Endothelial cell of umbilical vein (primary cell): ENCODE results near the gene DPP7. TPM values are rescaled to one million over a fixed set of nuclear protein-coding genes. Genes with fewer than 3 reads are reported as not detected.

Experiments
- BruUV-seq: library from RNA; stranded (reverse); fragments of 400-500 nt; replicated peaks from 2 replicates; lab custom pipeline; 2021; lab: Mats Ljungman, UMichigan
- CTCF ChIA-PET: fragments of 300-600, 350-600 bp; sonication (Branson Sonifier 250); formaldehyde crosslinking; loops from one replicate; lab custom pipeline; 2021; ENCODE audit warnings: antibody characterized with exemption, inconsistent platforms; lab: Charles Lee
- POLR2A ChIA-PET: fragments of 300-600, 350-600 bp; sonication (Branson Sonifier 250); formaldehyde crosslinking; loops from one replicate; lab custom pipeline; 2021; ENCODE audit warnings: antibody characterized with exemption, inconsistent platforms; lab: Charles Lee
- DNase-seq: peaks from one replicate; pipeline ENCODE4 v3.0.0-alpha.2; 2011; ENCODE audit warnings: low read depth, low spot score
- FAIRE-seq: peaks from 2 replicates; lab custom pipeline; 2011; peaks lifted over from hg19 to GRCh38; lab: Jason Lieb, UNC
- H2AFZ ChIP-seq: 2 replicates; pipeline ENCODE4 v1.6.0; 2012; ENCODE audit warnings: low read depth, low read length, control low read depth, inconsistent platforms
- H3K27ac ChIP-seq: 2 replicates; pipeline ENCODE4 v1.5.1; 2011; ENCODE audit warnings: low read depth, mild to moderate bottlenecking, control low read depth, low read length, moderate library complexity; ENCODE audit not compliant: insufficient read depth
- H3K27me3 ChIP-seq, 2 experiments: 2 replicates each; pipeline versions ENCODE4 v1.6.0 to v1.6.1; 2011; ENCODE audit warnings: low read length in 2 of 2, mixed read lengths in 1 of 2; ENCODE audit not compliant: control insufficient read depth in 2 of 2, insufficient read depth in 2 of 2
- H3K36me3 ChIP-seq, 2 experiments: 2 replicates in 1 of 2; 3 replicates in 1 of 2; pipeline ENCODE4 v1.5.1; 2011; ENCODE audit warnings: low read length in 2 of 2, mild to moderate bottlenecking in 1 of 2, moderate library complexity in 1 of 2; ENCODE audit not compliant: control insufficient read depth in 2 of 2, insufficient read depth in 2 of 2; ENCODE audit errors: extremely low read depth in 1 of 2
- H3K4me1 ChIP-seq: 3 replicates; pipeline ENCODE4 v1.5.1; 2011; ENCODE audit warnings: mild to moderate bottlenecking, low read length; ENCODE audit not compliant: control insufficient read depth, insufficient read depth; ENCODE audit errors: extremely low read depth
- H3K4me2 ChIP-seq: 2 replicates; pipeline ENCODE4 v1.6.1; 2011; ENCODE audit warnings: low read length, control low read depth, mixed read lengths; ENCODE audit not compliant: insufficient read depth
- H3K4me3 ChIP-seq, 3 experiments: fragments of 200-600 bp in 1 of 3; sonication (generic), shearing (Covaris generic) in 1 of 3; replicated peaks in 1 of 3; 2 replicates each; pipeline ENCODE4 v1.5.1; 2011 to 2016; ENCODE audit warnings: control low read depth in 3 of 3, low read length in 3 of 3, mild to moderate bottlenecking in 2 of 3, inconsistent platforms in 1 of 3, low read depth in 1 of 3, moderate library complexity in 1 of 3; ENCODE audit not compliant: insufficient read depth in 1 of 3
- H3K79me2 ChIP-seq: 2 replicates; pipeline ENCODE4 v1.6.0; 2012; ENCODE audit warnings: low read length, inconsistent platforms; ENCODE audit not compliant: control insufficient read depth, insufficient read depth
- H3K9ac ChIP-seq: replicated peaks from 2 replicates; pipeline ENCODE3; 2011; ENCODE audit warnings: low read length, control low read depth; ENCODE audit not compliant: insufficient read depth; ENCODE audit errors: extremely low read depth
- H3K9me1 ChIP-seq: replicated peaks from 3 replicates; pipeline ENCODE4 v1.6.0; 2011; ENCODE audit warnings: mild to moderate bottlenecking, low read length; ENCODE audit not compliant: control insufficient read depth, insufficient read depth; ENCODE audit errors: extremely low read depth
- H3K9me3 ChIP-seq: replicated peaks from 2 replicates; pipeline ENCODE4 v1.5.1; 2012; ENCODE audit warnings: low read length, inconsistent platforms; ENCODE audit not compliant: control insufficient read depth, insufficient read depth
- H4K20me1 ChIP-seq: replicated peaks from 2 replicates; pipeline ENCODE3; 2011; ENCODE audit warnings: mild to moderate bottlenecking, low read length; ENCODE audit not compliant: control insufficient read depth, insufficient read depth; ENCODE audit errors: extremely low read depth
- EZH2 ChIP-seq: IDR thresholded peaks from 2 replicates; pipeline ENCODE4 v1.6.1; 2012; ENCODE audit warnings: borderline replicate concordance, low read depth, mild to moderate bottlenecking, moderate library complexity, low read length, inconsistent platforms; ENCODE audit not compliant: severe bottlenecking
- FOS ChIP-seq: IDR thresholded peaks from 2 replicates; pipeline ENCODE4 v1.6.1; 2011; ENCODE audit warnings: mild to moderate bottlenecking, low read length, moderate library complexity, borderline replicate concordance; ENCODE audit not compliant: insufficient read depth
- GATA2 ChIP-seq: IDR thresholded peaks from 2 replicates; pipeline ENCODE4 v1.7.0; 2011; ENCODE audit warnings: low read depth, mild to moderate bottlenecking, moderate library complexity, mixed read lengths, low read length; ENCODE audit not compliant: insufficient read length, insufficient read depth
- JUN ChIP-seq: IDR thresholded peaks from 2 replicates; pipeline ENCODE4 v1.6.1; 2011; ENCODE audit warnings: borderline replicate concordance, low read depth; ENCODE audit not compliant: insufficient read length, insufficient read depth
- MYC ChIP-seq: IDR thresholded peaks from one replicate; pipeline ENCODE4 v1.6.1; 2011; ENCODE audit warnings: mild to moderate bottlenecking, low read depth, low read length
- POLR2A ChIP-seq: IDR thresholded peaks from 2 replicates; pipeline ENCODE4 v1.6.1; 2012; ENCODE audit warnings: low read depth, mild to moderate bottlenecking, control low read depth, low read length
- POLR2AphosphoS5 ChIP-seq: IDR thresholded peaks from 2 replicates; pipeline ENCODE4 v1.6.1; 2012; ENCODE audit warnings: low read depth, mild to moderate bottlenecking, control low read depth, low read length, moderate library complexity; ENCODE audit not compliant: insufficient read depth
- dilution Hi-C: fragments of 300-500 bp; cut with MboI; formaldehyde crosslinking; loops from one replicate; pipeline ENCODE4 v1.15.0; 2019; ENCODE audit warnings: low sequenced_read_pairs; ENCODE audit not compliant: extremely low pct_ligation_motif_present
- intact Hi-C: fragments of 100-400 bp; cut with micrococcal nuclease; formaldehyde crosslinking; loops from one replicate; pipeline ENCODE4 v1.10.0; 2022
- polyA plus RNA-seq, 4 experiments: library from polyadenylated mRNA; depleted of rRNA in 3 of 4; stranded (reverse) in 3 of 4; unstranded in 1 of 4; fragments of >200 nt; gene quantifications; 2 replicates each; pipeline versions ENCODE4 v1.2.1 to v1.2.3, GENCODE V29; 2011 to 2012; ENCODE audit warnings: missing spikeins in 1 of 4
- total RNA-seq: library from RNA; stranded (reverse); gene quantifications from 2 replicates; pipeline ENCODE4 v1.2.3, GENCODE V29; 2021
- TF ChIP-seq, protein P1 (sequence below), 2 donors: IDR thresholded peaks; 1 replicate in 1 of 2; 2 replicates in 1 of 2; pipeline ENCODE4 v1.5.1; 2011; ENCODE audit warnings: low read length in 2 of 2, mild to moderate bottlenecking in 2 of 2, moderate library complexity in 2 of 2, control low read depth in 1 of 2, inconsistent platforms in 1 of 2, low read depth in 1 of 2; ENCODE audit not compliant: insufficient read depth in 1 of 2; ENCODE audit errors: extremely low read depth in 1 of 2
- TF ChIP-seq, protein P2 (sequence below): IDR thresholded peaks from 2 replicates; pipeline ENCODE4 v1.6.1; 2011; ENCODE audit not compliant: insufficient read depth, insufficient read length

DPP7 gene
- total and polyA plus RNA-seq, 2 donors (not counting 3 experiments of a cell fraction or from before 2014, with no cell fraction given), result 149 to 200 TPM

DNA sequence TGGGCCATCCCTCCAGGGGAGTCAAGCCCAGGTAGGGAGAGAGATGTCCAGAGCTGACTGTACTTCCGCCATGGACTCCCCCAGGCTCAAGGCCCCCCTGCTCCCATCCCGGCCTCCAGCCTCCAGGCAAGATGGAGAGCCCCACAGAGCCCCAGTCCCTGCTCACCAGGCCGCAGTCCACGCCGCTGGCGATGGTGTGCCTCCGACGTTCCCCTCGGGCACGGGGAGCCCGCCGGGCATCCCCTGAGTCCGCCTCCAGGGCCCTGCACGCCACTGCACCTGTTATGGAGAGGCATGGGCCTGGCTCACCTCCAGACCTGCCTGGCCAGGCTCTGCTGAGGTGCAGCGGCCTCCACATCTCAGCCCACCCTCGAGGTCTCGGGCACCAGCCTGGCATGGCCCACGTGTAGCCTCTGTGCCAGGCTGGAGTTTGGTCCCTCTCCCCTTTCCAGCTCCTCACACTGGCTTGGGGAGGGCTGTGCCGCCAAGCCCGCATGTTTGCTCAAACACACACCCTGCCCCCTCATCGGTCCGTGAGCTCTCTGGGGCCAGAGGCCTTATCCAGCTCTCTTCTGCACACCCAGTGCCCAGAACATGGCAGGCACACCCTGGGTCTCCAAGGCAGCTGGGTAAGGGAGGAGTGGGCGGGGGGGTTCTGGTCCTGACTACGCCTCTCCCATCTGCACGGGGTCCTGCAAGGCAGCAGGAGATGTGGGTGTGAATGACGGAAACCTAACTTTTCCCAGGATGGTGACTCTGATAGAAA is 48.3 kb downstream of the DPP7 start:
- H3K36me3 ChIP-seq, result no peaks in the 10 kb centered on the region
- DNase-seq (no peak), FAIRE-seq (no peak)
- ChIA-PET POLR2A (no interaction called here), CTCF (interaction anchor here (0.8 to 8.0 kb wide), 7 partner anchors 11 to 219 kb away, joined by 3 to 152 read pairs (median 10); partner anchors contain the start of genes NPDC1 and UAP1L1)
- H4K20me1 ChIP-seq, result no peaks in the 10 kb centered on the region
- peaks cover 9% of the 10 kb centered on the region for H3K79me2 ChIP-seq
- H3K4me1 ChIP-seq, result peaks cover 11% of the 10 kb centered on the region
- H3K9ac ChIP-seq, result no peak overlapping the region
- H3K27me3 ChIP-seq, result no peaks in the 10 kb centered on the region
- TF ChIP-seq, protein P1, sequence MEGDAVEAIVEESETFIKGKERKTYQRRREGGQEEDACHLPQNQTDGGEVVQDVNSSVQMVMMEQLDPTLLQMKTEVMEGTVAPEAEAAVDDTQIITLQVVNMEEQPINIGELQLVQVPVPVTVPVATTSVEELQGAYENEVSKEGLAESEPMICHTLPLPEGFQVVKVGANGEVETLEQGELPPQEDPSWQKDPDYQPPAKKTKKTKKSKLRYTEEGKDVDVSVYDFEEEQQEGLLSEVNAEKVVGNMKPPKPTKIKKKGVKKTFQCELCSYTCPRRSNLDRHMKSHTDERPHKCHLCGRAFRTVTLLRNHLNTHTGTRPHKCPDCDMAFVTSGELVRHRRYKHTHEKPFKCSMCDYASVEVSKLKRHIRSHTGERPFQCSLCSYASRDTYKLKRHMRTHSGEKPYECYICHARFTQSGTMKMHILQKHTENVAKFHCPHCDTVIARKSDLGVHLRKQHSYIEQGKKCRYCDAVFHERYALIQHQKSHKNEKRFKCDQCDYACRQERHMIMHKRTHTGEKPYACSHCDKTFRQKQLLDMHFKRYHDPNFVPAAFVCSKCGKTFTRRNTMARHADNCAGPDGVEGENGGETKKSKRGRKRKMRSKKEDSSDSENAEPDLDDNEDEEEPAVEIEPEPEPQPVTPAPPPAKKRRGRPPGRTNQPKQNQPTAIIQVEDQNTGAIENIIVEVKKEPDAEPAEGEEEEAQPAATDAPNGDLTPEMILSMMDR (IDR thresholded peaks at IDR 0.05; ENCODE audit: extremely low read depth in 1 of 2, insufficient read depth in 1 of 2, low read depth in 1 of 2, low read length in 2 of 2), result no peak
- TF ChIP-seq POLR2A (no peak), GATA2 (no peak), POLR2AphosphoS5 (no peak), EZH2 (no peak), JUN (no peak), MYC (no peak), FOS (no peak)
- TF ChIP-seq, protein P2, sequence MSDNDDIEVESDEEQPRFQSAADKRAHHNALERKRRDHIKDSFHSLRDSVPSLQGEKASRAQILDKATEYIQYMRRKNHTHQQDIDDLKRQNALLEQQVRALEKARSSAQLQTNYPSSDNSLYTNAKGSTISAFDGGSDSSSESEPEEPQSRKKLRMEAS, result no peak
- no peaks in the 10 kb centered on the region for H3K9me1 ChIP-seq
- no peak overlapping the region for H3K27ac ChIP-seq
- H3K4me3 ChIP-seq, result no peak overlapping the region
- no TSS peak for BruUV-seq
- dilution Hi-C loops, result no loop called here
- intact Hi-C loops, result no loop called here
- H2AFZ ChIP-seq, result no peak overlapping the region
- H3K9me3 ChIP-seq, result no peaks in the 10 kb centered on the region
- H3K4me2 ChIP-seq, result no peak overlapping the region
